Caco-2 (cell line): ENCODE data around the gene PRSS53. TPM values are rescaled to one million over a fixed set of nuclear protein-coding genes. Genes with fewer than 3 reads are reported as not detected.

Experiments
- BruUV-seq: library from RNA; stranded (reverse); fragments of 400-500 nt; replicated peaks from 2 replicates; lab custom pipeline; 2021; lab: Mats Ljungman, UMichigan
- CTCF ChIA-PET: fragments of 300-600 bp; sonication (Branson Sonifier 250); formaldehyde crosslinking; loops from one replicate; lab custom pipeline; 2022; ENCODE audit warnings: antibody characterized with exemption; lab: Charles Lee
- POLR2A ChIA-PET: fragments of 300-600 bp; sonication (Branson Sonifier 250); formaldehyde crosslinking; loops from one replicate; lab custom pipeline; 2022; ENCODE audit warnings: antibody characterized with exemption; lab: Charles Lee
- DNase-seq, 2 experiments: peaks; one replicate each; pipeline versions ENCODE4 v3.0.0 to v3.0.0-alpha.2; 2020 to 2022
- H3K27me3 ChIP-seq: replicated peaks from 2 replicates; pipeline ENCODE4 v1.6.0; 2011; ENCODE audit warnings: low read length; ENCODE audit not compliant: control insufficient read depth, insufficient read depth
- H3K36me3 ChIP-seq: 2 replicates; pipeline ENCODE4 v1.5.1; 2011; ENCODE audit warnings: low read length; ENCODE audit not compliant: control insufficient read depth, insufficient read depth
- H3K4me1 ChIP-seq: fragments of 250-450 bp; sonication (Bioruptor Pico); 2 replicates; pipeline ENCODE4 v1.5.1; 2020; ENCODE audit warnings: mild to moderate bottlenecking
- H3K4me3 ChIP-seq: 2 replicates; pipeline ENCODE4 v1.5.1; 2011; ENCODE audit warnings: low read depth, mild to moderate bottlenecking, control low read depth, low read length
- H3K9me3 ChIP-seq: fragments of 250-450 bp; sonication (Bioruptor Pico); 2 replicates; pipeline ENCODE4 v1.5.1; 2020; ENCODE audit warnings: mild to moderate bottlenecking, moderate library complexity
- H3K27ac Mint-ChIP-seq: one replicate; pipeline ENCODE4 v1.8.0; 2022; ENCODE audit warnings: mixed read lengths; ENCODE audit not compliant: unreplicated experiment
- H3K27me3 Mint-ChIP-seq: one replicate; pipeline ENCODE4 v1.8.0; 2022; ENCODE audit warnings: mixed read lengths; ENCODE audit not compliant: insufficient read depth, unreplicated experiment
- H3K36me3 Mint-ChIP-seq: one replicate; pipeline ENCODE4 v1.8.0; 2022; ENCODE audit warnings: mild to moderate bottlenecking, mixed read lengths; ENCODE audit not compliant: insufficient read depth, unreplicated experiment
- H3K4me1 Mint-ChIP-seq: one replicate; pipeline ENCODE4 v1.8.0; 2022; ENCODE audit warnings: low read depth, mixed read lengths; ENCODE audit not compliant: unreplicated experiment
- H3K4me3 Mint-ChIP-seq: one replicate; pipeline ENCODE4 v1.8.0; 2022; ENCODE audit warnings: mild to moderate bottlenecking, moderate library complexity, mixed read lengths; ENCODE audit not compliant: unreplicated experiment
- H3K9me3 Mint-ChIP-seq: one replicate; pipeline ENCODE4 v1.8.0; 2022; ENCODE audit warnings: mixed read lengths; ENCODE audit not compliant: unreplicated experiment
- intact Hi-C: fragments of 100-400 bp; cut with micrococcal nuclease; formaldehyde crosslinking; loops from one replicate; pipeline ENCODE4 v1.10.0; 2022; ENCODE audit not compliant: unreplicated experiment
- total RNA-seq: library from RNA; stranded (reverse); gene quantifications from 2 replicates; pipeline ENCODE4 v1.2.3, GENCODE V29; 2022
- TF ChIP-seq, protein P1 (sequence below), 2 experiments: fragments of 200-600 bp in 1 of 2; IDR thresholded peaks; 1 replicate in 1 of 2; 2 replicates in 1 of 2; pipeline versions ENCODE4 v1.5.1 to v1.8.0; 2011 to 2022; ENCODE audit warnings: antibody characterized with exemption in 1 of 2, control low read depth in 1 of 2, inconsistent platforms in 1 of 2, low read depth in 1 of 2, low read length in 1 of 2, mild to moderate bottlenecking in 1 of 2, moderate library complexity in 1 of 2; ENCODE audit not compliant: insufficient read depth in 1 of 2, severe bottlenecking in 1 of 2, unreplicated experiment in 1 of 2

PRSS53 gene
- total RNA-seq, 1 experiment from 2014 or later, result 1.8 TPM

- Mint-ChIP-seq H3K4me1 (no peaks in the 10 kb centered on the region), H3K27ac (no peak overlapping the region), H3K9me3 (no peaks in the 10 kb centered on the region), H3K36me3 (peaks cover 5% of the 10 kb centered on the region), H3K4me3 (no peak overlapping the region), H3K27me3 (no peaks in the 10 kb centered on the region)
- ChIA-PET CTCF (no interaction called here), POLR2A (no interaction called here)
- no peak for DNase-seq
- Histone ChIP-seq H3K4me3 (no peak overlapping the region), H3K36me3 (no peaks in the 10 kb centered on the region; the same call in 1 of the 2 replicates), H3K27me3 (no peaks in the 10 kb centered on the region), H3K9me3 (no peaks in the 10 kb centered on the region), H3K4me1 (no peaks in the 10 kb centered on the region)
- TF ChIP-seq, protein P1, sequence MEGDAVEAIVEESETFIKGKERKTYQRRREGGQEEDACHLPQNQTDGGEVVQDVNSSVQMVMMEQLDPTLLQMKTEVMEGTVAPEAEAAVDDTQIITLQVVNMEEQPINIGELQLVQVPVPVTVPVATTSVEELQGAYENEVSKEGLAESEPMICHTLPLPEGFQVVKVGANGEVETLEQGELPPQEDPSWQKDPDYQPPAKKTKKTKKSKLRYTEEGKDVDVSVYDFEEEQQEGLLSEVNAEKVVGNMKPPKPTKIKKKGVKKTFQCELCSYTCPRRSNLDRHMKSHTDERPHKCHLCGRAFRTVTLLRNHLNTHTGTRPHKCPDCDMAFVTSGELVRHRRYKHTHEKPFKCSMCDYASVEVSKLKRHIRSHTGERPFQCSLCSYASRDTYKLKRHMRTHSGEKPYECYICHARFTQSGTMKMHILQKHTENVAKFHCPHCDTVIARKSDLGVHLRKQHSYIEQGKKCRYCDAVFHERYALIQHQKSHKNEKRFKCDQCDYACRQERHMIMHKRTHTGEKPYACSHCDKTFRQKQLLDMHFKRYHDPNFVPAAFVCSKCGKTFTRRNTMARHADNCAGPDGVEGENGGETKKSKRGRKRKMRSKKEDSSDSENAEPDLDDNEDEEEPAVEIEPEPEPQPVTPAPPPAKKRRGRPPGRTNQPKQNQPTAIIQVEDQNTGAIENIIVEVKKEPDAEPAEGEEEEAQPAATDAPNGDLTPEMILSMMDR (IDR thresholded peaks at IDR 0.05; ENCODE audit: insufficient read depth in 1 of 2, low read depth in 1 of 2, low read length in 1 of 2, severe bottlenecking in 1 of 2, unreplicated experiment in 1 of 2), result no peak
- no TSS peak for BruUV-seq
- intact Hi-C loops, result no loop called here
These were observed 44.8 kb downstream of the PRSS53 start for GRCh38 chr16:31043898-31044481.

GRCh38 chr16:31043352-31043751 lies 45.4 kb downstream of the PRSS53 start:
- Mint-ChIP-seq H3K27ac (no peak overlapping the region), H3K9me3 (no peaks in the 10 kb centered on the region), H3K36me3 (peaks cover 5% of the 10 kb centered on the region), H3K27me3 (no peaks in the 10 kb centered on the region), H3K4me1 (no peaks in the 10 kb centered on the region), H3K4me3 (no peak overlapping the region)
- intact Hi-C loops, result no loop called here
- DNase-seq, result no peak
- ChIA-PET CTCF (no interaction called here), POLR2A (no interaction called here)
- Histone ChIP-seq H3K27me3 (no peaks in the 10 kb centered on the region), H3K36me3 (no peaks in the 10 kb centered on the region; the same call in 1 of the 2 replicates), H3K9me3 (no peaks in the 10 kb centered on the region), H3K4me1 (no peaks in the 10 kb centered on the region), H3K4me3 (no peak overlapping the region)
- no TSS peak for BruUV-seq
- TF ChIP-seq, protein P1 (IDR thresholded peaks at IDR 0.05; ENCODE audit: insufficient read depth in 1 of 2, low read depth in 1 of 2, low read length in 1 of 2, severe bottlenecking in 1 of 2, unreplicated experiment in 1 of 2), result no peak

DNA sequence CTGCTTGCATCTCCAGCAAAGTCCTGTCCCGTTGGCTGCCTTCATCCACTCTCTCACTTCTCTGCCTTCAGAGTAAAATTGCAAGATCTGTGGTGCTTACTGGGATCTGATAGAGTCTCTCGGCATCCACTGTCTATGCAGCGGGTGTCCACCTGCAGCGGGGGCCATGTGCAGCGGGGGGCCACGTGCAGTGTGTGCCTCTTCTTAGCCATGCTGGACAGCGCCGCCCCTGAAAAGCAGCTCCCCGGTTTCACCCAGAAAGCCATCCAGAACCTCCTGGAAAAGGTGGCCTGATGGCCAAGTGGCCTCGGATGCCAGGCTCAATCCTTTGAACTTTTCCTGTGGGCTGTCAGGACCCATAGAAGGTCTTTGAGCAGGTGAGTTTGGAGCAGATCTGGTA lies 45.9 kb downstream of the PRSS53 start:
- ChIA-PET POLR2A (no interaction called here), CTCF (no interaction called here)
- intact Hi-C loops, result no loop called here
- Histone ChIP-seq H3K4me3 (no peak overlapping the region), H3K4me1 (no peaks in the 10 kb centered on the region), H3K27me3 (no peaks in the 10 kb centered on the region), H3K36me3 (no peaks in the 10 kb centered on the region; the same call in 1 of the 2 replicates), H3K9me3 (no peaks in the 10 kb centered on the region)
- no peaks in the 10 kb centered on the region for H3K4me1 Mint-ChIP-seq
- no peak for DNase-seq
- no peaks in the 10 kb centered on the region for H3K9me3 Mint-ChIP-seq
- BruUV-seq, result no TSS peak
- no peak overlapping the region for H3K27ac Mint-ChIP-seq
- no peaks in the 10 kb centered on the region for H3K27me3 Mint-ChIP-seq
- H3K4me3 Mint-ChIP-seq, result no peak overlapping the region
- peaks cover 5% of the 10 kb centered on the region for H3K36me3 Mint-ChIP-seq
- TF ChIP-seq, protein P1 (IDR thresholded peaks at IDR 0.05; ENCODE audit: insufficient read depth in 1 of 2, low read depth in 1 of 2, low read length in 1 of 2, severe bottlenecking in 1 of 2, unreplicated experiment in 1 of 2), result no peak
